DLD1 (cell line): Measurements from ENCODE around the gene LRRC17.

Experiments used
- in situ Hi-C: cut with HindIII; loops from 2 replicates; pipeline ENCODE4 v1.10.0; 2017; ENCODE audit warnings: low sequenced_read_pairs

Gene LRRC17

DNA sequence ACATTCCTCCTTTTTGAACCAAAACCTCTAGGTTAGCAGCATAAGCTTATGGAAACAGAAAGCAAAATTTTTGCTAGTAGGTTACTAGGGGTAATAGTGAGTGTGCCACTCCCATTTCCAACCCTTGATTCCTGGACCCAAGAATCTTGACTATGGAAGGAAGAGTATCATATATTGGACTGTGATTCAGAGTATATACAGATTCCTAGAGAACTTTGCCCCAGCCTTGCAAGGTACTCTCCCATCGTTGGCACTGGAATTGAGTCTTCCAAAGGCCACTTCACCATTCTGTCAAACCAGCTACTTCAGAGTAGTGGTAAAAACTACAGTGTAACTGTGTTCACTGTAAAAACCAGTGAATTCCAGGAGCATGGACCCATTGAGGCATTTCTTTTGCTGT, 69.4 kb downstream of the LRRC17 start:
- in situ Hi-C loops, result no loop called here

DNA sequence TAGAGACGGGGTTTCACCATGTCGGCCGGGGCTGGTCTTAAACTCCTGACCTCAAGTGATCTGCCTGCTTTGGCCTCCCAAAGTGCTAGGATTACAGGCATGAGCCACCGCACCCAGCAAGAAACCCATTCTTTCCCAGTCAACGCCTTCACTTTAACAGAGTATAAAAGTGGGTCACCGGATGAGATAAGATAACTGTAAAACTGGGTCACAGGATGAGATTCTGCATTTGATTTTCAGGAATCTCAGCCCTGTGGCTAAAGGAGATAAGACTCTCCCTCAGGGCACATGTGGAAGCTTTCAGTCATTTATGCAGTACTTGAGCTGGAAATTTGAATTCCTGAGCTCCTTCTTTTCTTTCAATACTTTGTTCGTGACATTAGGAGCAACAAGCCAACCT, 70.8 kb downstream of the LRRC17 start:
- in situ Hi-C loops, result no loop called here

DNA sequence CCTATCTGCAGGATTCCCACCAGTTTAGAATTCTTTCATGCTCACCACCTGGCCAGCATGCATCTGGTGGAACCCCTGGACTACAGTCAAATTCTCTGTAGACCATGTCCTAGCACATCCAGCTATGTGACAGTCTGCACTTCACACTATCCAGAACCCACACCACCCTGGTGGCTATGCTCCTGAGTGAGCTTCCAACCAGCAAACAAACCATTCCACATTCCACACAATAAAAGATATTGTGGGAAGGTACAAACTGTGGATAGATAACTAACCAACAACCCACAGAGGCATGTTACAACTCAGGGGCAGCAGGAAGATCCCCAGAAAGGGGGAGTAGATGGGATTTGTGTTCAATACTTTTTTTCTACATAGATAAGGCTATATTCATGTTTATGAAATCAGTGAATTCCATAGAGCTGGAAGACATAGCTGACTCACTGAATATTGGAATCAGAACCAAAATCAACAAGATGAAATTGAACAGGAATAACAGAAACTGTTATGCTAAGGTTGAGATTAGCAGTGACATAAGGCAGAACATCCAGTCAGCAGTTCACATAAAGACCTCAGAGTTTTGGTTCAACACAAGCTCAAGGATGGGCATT, 72.5 kb downstream of the LRRC17 start:
- in situ Hi-C loops, result no loop called here

DNA sequence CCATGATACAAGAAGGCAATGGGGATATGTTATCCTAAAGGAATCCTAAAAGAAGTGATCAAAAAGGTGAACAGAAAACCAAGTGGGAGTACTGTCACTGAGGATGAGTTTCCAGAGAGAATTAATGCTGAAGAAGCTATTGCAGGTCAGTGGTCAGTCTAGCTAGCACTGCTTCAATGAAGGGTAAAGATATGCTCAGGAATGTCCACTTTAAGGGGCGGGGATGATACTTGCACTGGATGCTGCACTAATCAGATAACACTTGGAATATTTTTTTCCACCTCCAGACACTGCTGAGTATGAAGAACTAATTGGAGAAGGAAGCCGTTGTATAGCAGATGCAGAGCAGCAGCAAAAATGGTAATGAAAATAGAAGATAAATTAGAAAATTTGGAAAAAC, 75.3 kb downstream of the LRRC17 start:
- in situ Hi-C loops, result no loop called here

DNA sequence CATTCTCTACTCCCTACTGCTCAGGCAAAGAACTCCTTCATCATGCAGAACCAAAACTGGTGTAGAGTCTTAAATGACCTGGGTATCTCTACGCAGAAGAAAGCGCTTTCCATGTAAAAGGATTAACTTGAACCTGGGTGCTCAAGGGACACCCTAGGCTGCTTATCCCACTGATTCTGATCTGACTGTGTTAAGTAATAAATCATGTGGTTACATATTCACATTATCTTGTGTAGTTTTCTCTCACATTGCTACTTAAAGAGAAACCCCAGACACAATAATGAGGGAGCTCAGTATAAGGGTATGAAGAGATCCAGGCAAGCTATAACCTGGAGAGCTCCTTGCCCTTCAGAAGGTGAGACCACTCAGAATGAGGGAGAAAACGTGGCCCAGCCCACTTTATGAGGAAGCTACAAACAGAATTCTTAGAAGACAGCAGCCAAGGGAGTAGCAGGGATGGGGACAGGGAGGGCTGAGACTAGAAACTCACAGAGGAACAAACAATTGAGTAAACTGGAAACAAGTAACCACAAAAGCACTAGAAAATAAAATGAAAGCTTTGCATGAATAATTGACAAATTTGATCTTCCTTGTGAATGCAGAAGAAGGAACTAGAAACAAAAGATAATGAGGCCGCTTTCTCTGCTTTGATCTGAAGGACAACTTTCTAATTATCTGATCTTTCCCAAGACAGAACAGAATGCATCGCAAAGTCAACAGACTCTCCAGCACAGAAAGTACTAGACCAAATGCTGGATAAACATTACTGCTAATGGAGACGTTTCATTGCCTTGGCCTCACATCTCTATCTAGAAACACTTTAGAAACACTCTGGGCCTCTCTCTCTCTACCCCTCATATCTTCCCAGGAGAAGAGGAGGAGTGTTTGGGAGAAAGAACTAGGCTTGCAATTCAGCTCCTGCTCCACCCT, 76.1 kb downstream of the LRRC17 start:
- in situ Hi-C loops, result no loop called here

DNA sequence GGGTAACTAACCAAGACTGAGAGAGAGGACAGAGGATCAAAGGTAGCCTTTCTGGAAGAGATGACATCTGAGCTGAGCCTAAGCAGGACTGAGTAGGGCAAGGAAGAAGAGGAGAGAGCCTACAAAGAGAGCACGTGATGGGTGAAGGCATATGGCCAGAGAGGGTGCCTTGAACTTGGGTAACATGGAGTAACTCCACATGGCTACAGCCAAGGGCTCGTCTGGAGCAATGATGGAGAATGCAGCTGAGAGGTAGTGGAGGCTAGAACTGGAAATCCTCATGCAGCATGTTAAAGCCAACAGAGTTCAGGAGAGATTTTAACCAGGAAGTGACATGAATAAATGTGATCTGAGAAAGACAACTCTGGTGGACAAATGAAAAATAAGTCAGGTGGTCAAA, 77.8 kb downstream of the LRRC17 start:
- in situ Hi-C loops, result no loop called here

DNA sequence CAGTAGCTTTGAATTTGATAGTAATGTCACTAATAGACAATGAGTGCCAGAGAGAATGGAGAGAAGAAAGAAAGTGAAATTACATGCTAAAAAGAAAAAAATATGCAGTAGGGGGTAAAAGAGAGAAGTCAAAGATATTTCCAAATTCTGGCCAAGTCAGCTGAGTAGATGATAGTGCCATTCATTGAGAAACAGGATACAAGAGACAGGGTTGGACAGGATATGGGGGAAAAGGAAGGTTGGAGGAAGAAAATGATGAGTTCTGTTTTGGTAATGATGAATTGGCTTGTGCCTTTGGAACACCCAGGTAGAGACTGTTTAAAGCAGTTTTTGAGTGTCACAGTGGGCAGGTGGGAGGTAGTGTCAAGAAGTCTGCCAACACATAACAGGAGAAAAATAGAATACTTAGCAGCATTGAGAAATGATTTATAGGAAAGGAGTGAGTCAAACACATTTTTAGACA, 78.3 kb downstream of the LRRC17 start:
- in situ Hi-C loops, result no loop called here

DNA sequence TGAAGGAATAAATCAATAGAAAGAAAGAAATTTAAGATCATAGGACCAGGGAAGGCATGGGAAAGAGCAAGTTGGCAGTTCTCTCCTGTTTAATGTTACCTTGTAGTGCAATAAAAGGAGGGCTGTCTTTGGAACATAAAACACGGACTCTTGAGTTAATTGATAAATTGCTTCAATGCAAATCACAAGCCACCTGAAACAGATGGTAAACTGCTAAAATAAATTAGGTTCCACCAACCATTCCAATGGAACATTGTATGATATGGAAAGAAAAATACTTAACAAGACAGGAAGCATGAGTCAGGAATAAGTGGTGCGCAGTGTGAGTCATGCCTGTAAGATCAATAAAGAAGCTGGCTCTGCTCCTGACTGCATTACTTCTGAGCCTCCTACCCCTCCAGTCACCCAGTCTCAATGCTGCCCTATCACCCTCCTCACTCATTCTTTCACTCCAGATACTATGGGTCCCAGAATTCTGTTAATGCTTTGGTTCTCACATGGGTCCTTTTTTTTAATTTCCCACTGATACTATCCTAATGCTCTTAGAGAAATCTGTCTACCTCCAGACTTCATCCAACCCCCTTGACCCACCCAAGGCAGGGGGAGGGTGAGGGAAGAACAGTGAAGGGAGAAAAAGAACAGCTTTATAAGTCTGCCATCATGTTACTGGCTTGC, 78.9 kb downstream of the LRRC17 start:
- in situ Hi-C loops, result no loop called here

DNA sequence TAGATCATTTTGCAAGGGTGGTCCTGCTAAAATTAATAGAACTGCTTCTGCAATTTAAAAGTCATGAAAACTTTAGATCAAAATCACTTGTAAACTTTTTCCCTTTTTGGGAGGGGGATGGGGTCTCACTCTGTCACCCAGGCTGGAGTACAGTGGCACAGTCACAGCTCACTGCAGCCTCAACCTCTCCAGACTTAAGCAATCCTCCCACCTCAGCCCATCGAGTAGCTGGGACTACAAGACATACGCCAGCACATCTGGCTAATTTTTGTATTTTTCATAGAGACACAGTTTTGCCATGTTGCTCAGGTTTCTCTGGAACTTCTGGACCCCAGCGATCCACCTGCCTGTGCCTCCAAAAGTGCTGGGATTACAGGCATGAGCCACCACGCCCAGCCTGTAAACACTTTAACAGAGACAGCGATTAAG, 79.7 kb downstream of the LRRC17 start:
- in situ Hi-C loops, result no loop called here

DNA sequence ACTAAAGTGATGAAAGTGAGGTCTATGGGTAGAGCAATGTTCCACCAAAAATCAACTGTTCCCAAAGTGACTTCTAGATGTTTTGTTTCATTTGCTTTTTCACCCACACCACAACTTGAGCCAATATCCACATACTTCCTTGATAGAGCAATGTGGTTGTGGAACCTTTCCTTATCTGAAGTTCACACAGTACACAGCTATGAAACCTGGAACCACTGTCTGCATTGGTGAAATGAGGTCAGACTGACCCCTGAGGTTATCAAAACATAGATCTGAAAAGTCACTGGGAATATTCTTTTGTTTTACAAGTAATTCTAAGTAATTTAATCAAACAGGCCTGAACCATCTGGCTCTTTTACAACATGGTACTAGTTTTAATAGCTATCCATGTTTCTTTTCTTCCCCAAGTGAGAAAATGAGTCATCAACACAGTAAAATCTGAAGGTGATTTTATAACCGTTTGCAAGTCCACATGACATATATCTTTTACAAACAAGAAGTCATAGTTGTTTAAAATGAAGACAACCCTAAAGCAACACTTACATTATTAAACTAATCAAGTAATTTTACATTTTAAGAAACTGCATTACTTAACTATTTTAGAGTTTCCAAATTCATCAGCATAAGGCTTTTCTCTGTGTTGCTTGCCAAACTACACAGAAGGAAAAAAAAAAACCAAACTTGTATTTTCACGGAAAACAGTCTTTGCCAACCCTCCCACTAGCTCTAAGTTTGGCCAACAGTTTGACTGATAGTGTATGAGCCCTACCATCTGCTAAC, 80.3 kb downstream of the LRRC17 start:
- in situ Hi-C loops, result no loop called here

DNA sequence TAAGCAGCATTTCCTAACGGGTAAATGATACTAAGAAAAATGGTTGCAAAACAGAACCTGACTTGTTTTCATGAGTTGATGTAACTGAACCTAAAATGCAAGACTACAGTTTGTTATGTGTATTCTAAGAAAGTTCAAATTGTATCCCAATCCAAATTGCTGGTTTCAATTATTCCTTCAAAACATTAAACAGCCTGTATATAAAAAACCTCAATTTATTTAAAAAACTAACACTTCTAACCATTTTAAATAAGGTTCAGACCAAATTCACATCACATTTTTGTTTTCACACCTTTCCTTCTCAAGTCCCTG, 80.9 kb downstream of the LRRC17 start:
- in situ Hi-C loops, result no loop called here

DNA sequence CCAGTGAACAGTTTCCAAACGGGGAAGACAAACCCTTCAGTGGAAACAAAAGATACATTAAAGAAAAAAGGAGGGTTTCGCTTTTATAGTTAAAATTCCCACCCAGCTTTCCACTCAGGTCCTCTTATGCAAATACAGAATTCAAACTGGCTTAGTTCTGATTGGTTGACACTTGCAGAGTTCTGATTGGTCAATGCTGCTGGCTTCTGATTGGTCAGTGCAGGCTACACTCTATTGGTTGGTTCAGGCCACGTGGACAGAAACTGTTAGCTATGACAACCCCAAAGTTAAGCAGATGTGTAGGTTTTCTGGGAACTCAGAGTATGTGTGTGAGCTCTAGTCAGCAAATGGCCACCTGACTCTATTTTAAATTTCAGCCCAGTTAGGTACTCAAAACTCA, 81.8 kb downstream of the LRRC17 start:
- in situ Hi-C loops, result no loop called here
